AG10803 (cell line): ENCODE results near the gene TYRO3.

Experiments
- DNase-seq: peaks from one replicate; pipeline ENCODE4 v3.0.0; 2010; ENCODE audit warnings: low read depth
- H3K4me3 ChIP-seq: 2 replicates; pipeline ENCODE4 v1.5.1; 2011; ENCODE audit warnings: mild to moderate bottlenecking, low read length, control low read depth
- TF ChIP-seq, protein P1 (sequence below): conservative IDR thresholded peaks from 2 replicates; pipeline ENCODE4 v1.5.1; 2011; ENCODE audit warnings: mild to moderate bottlenecking, low read length, control low read depth, inconsistent platforms

Gene TYRO3

DNA sequence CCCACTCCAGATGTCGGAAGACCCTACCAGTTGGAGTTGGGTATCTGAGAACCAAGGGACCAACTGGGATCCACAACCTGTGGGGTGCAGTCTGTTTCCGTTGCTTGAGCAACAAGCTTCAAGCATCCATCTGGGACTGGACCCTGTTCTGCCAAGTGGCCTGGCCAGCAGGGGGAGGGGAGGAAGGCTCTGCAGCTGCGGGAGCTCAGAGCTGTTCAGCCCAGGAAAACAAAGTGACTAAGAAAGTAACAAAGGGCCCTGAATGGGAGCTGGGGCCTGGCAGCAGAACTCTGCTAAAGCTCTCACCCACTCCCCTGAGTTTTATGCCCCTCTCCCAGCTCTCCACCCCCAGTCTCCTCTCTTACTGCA, 2.7 kb downstream of the TYRO3 start:
- DNase-seq = peak; percentile 45
- TF ChIP-seq, protein P1, sequence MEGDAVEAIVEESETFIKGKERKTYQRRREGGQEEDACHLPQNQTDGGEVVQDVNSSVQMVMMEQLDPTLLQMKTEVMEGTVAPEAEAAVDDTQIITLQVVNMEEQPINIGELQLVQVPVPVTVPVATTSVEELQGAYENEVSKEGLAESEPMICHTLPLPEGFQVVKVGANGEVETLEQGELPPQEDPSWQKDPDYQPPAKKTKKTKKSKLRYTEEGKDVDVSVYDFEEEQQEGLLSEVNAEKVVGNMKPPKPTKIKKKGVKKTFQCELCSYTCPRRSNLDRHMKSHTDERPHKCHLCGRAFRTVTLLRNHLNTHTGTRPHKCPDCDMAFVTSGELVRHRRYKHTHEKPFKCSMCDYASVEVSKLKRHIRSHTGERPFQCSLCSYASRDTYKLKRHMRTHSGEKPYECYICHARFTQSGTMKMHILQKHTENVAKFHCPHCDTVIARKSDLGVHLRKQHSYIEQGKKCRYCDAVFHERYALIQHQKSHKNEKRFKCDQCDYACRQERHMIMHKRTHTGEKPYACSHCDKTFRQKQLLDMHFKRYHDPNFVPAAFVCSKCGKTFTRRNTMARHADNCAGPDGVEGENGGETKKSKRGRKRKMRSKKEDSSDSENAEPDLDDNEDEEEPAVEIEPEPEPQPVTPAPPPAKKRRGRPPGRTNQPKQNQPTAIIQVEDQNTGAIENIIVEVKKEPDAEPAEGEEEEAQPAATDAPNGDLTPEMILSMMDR = peak; percentile 24
- H3K4me3 ChIP-seq = no peak overlapping the region

DNA sequence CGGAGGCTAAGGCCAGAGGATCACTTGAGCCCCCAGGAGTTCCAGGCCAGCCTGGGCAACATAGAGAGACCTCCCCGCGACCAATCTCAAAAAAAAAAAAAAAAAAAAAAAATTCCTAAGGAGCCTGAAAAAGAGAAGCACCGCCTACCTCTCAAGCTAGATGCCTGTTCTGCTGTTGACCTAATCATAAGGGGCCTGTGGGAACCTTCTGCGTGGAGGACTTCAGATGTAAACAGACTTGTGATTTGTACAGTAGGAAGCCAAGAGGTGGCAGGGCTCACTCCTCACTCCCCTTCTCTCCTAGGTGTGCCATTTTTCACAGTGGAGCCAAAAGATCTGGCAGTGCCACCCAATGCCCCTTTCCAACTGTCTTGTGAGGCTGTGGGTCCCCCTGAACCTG, 3.2 kb downstream of the TYRO3 start:
- TF ChIP-seq, protein P1 = no peak
- H3K4me3 ChIP-seq = no peak overlapping the region
- DNase-seq = no peak

DNA sequence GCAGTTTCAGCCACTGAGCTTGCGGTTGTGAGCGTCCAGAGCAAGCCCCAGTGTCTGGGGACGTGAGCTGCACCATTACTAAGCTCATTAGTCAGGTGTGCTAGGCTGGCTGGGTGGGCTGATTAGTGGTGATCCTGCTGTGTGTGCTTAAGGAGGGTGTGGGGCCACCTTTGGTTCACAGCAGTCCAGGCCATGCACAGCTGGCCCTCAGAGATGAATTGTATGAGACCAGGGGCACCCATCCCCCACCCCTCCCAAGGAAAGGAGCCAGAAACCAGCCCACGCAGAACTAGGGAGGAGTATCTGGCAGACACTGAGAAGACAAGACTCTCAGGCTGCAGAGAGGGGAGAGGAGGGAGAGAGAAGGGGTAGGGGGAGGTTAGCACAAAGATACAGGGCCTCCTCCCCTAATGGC, 3.8 kb downstream of the TYRO3 start:
- TF ChIP-seq, protein P1 = no peak
- DNase-seq = no peak
- H3K4me3 ChIP-seq = no peak overlapping the region

DNA sequence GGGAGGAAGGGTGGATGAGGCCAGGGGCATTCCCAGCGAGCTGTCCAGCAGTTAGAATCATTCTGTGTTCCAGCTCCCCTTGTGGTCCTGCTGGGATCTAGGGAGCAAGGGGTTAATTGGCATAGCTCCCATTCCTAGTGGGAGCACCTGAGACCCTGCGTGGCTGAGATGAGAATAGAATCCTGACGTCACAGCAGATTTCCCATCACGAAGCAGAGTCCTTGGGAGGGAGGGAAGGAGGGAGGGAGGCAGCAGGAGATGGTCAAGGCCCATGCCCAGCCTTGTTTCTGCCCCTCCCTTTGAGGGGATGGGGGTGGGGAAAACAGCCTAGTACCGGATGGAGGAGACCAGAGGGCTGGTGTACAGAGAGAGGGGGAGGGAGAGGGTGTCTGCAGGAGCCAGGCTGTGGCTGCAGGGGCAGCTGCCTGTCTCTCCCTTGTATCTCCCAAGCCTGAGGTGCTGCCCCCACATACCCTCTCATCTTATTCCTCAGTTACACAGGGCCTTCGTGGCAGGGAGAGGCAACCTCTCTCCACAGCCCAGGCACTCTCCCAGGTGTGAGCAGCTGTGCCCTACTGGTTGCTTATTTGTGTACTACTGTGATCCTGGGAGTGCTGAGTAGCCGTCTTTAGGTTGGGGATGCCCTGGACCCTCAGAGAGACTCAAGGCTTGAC, 5.4 kb downstream of the TYRO3 start:
- H3K4me3 ChIP-seq = no peak overlapping the region
- TF ChIP-seq, protein P1 = no peak
- no peak for DNase-seq

DNA sequence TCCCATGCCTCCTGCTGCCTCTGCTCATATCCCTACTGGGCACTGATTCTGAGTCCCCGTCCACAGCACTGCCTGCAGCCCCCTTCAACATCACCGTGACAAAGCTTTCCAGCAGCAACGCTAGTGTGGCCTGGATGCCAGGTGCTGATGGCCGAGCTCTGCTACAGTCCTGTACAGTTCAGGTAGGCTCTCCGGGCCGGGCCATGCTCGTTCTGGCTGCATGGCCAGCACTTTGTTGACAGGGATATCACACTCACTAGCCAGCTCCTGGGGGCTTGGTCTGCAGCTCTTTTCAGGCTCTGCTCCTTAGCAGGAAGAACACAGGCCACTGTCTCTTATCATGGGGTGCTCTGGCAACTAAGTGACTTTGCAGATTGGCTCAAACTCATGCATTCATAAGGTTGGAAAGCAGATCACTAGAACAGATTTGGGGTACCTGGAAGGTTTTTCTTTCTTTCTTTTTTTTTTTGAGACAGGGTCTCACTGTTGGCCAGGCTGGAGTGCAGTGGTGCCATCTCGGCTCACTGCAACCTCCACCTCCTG, 6.0 kb downstream of the TYRO3 start:
- DNase-seq = no peak
- TF ChIP-seq, protein P1 = no peak
- no peak overlapping the region for H3K4me3 ChIP-seq

DNA sequence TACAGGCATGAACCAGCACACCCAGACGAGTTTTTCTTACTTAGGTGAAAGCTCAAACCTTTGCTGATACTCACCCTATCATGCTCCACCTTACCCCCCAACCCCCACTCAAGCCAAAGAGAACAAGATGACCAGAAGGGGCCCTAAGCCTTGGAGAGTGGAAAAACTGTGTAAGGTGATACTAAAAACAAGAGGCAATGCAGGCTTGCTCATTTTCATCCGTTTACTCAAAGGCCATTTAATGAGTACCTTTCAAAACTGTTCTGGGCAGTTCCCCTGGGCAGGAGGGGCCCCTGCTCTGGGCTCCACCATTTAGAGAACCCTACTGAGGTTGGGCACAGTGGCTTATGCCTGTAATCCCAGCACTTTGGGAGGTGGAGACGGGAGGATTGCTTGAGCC, 6.7 kb downstream of the TYRO3 start:
- no peak overlapping the region for H3K4me3 ChIP-seq
- DNase-seq = no peak
- TF ChIP-seq, protein P1 = no peak

DNA sequence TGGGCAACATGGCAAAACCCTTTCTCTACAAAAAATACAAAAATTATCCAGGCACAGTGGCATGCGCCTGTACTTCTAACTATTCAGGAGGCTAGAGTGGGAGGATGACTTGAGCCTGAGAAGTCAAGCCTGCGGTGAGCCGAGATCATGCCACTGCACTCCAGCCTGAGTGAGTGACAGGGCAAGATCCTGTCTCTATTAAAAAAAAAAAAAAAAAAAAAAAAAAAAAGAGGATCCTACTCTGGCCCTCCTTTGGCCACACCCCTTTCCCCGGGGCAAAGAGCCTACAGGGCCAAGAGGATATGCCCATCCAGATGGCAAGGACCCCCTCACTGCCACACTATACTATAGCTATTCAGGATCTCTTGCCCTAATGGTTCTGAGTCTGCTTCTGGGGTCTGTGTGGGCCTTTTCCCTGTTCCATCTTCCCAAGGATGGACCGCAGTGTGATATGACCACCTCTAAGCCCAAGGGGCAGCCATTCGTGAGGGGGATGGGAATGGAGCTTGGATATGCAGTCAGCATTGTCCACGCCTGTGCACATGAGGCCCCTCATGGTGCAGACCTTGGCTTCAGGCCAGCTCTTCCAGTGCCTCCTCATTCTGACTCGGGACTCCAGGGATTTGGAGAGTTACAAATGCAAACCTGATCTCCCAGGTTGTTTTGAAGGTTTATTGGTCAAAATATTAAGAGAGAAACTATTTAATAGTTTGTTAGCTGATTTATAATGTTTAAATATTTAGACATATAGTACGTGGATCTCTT, 7.3 kb downstream of the TYRO3 start:
- no peak overlapping the region for H3K4me3 ChIP-seq
- DNase-seq = no peak
- TF ChIP-seq, protein P1 = no peak
